Measurements from ENCODE around the gene KCND2. TPM values are rescaled to one million over a fixed set of nuclear protein-coding genes. Genes with fewer than 3 reads are reported as not detected.

KCND2 gene
- total RNA-seq, 4 donors from 2014 or later, result 0.83 to 1.9 (median 1.2) TPM

DNA sequence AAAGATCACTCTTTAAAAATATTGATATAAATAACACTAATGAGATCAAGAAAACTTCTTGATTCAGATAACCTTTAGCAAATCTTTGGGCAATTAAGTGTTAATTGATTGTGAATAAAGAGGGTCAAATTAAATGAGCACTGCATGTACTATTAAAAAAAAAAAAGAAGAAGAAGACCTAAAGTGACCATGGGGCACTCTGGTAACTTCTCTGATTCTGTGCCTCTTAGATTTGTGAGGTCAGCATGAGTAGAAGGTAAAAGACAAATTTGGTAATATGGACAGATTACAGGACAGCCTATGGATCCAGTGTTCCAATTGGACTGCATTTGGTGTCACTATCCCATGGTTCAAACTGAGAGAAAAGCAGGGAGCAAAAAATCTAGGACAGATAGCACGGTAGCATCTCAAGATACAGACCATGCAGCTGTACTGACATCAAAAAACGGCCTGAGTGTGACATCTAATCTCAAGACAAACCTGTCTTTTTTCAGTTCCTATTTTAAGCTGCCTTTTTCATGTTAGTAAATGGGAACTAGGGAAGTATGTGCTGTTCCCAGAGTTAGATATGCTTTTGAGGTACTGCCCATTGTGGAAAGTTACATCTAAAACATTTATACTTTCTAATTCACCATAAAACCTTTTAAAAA, 128.0 kb downstream of the KCND2 start:
- TF ChIP-seq EP300 (IDR thresholded peaks at IDR 0.05), result no peak
- TF ChIP-seq POLR2AphosphoS5 (IDR thresholded peaks at IDR 0.05), result no peak
- no peak for TF ChIP-seq POLR2A (IDR thresholded peaks at IDR 0.05; ENCODE audit: low read depth)
- no peak for TF ChIP-seq CTCF (IDR thresholded peaks at IDR 0.05)
- H3K9me3 ChIP-seq, result no peaks in the 10 kb centered on the region
- H3K27me3 ChIP-seq, result no peaks in the 10 kb centered on the region
- H3K27ac ChIP-seq (replicated peaks in 1 of 4), result no peak overlapping the region
- intact Hi-C loops (cut with DNase I), result no loop called here
- WGBS, result 69% methylated on average over 2 of the region's 2 CpGs
- no peak for DNase-seq (ENCODE audit: extremely low spot score)
- H3K4me1 ChIP-seq, result peaks cover 0 to 16% (median 0%) of the 10 kb centered on the region in 4 donors
- H3K4me3 ChIP-seq, result no peak overlapping the region
- H3K36me3 ChIP-seq, result no peaks in the 10 kb centered on the region

- TF ChIP-seq POLR2A (IDR thresholded peaks at IDR 0.05; ENCODE audit: low read depth) (no peak), POLR2AphosphoS5 (IDR thresholded peaks at IDR 0.05) (no peak), CTCF (IDR thresholded peaks at IDR 0.05) (no peak), EP300 (IDR thresholded peaks at IDR 0.05) (no peak)
- H3K4me3 ChIP-seq, result no peak overlapping the region
- WGBS, result 46% methylated on average over 4 of the region's 4 CpGs
- H3K9me3 ChIP-seq, result no peaks in the 10 kb centered on the region
- H3K36me3 ChIP-seq, result no peaks in the 10 kb centered on the region
- H3K4me1 ChIP-seq, result peaks cover 0 to 16% (median 0%) of the 10 kb centered on the region in 4 donors
- no peak for DNase-seq (ENCODE audit: extremely low spot score)
- intact Hi-C loops (cut with DNase I), result no loop called here
- H3K27ac ChIP-seq (replicated peaks in 1 of 4), result no peak overlapping the region
- no peaks in the 10 kb centered on the region for H3K27me3 ChIP-seq
Observed at GRCh38 chr7:120402079-120402767, 129.2 kb downstream of the KCND2 start.

- H3K36me3 ChIP-seq, result no peaks in the 10 kb centered on the region
Observed at GRCh38 chr7:120402801-120403200, 129.8 kb downstream of the KCND2 start.

GRCh38 chr7:120404042-120404441, 131.1 kb downstream of the KCND2 start:
- Histone ChIP-seq H3K27ac (replicated peaks in 1 of 4) (no peak overlapping the region), H3K27me3 (no peaks in the 10 kb centered on the region), H3K4me1 (peaks cover 0 to 16% (median 0%) of the 10 kb centered on the region in 4 donors), H3K36me3 (no peaks in the 10 kb centered on the region), H3K9me3 (no peaks in the 10 kb centered on the region), H3K4me3 (no peak overlapping the region)
- WGBS, result 72% methylated on average over 1 of the region's 1 CpG
- TF ChIP-seq POLR2A (IDR thresholded peaks at IDR 0.05; ENCODE audit: low read depth) (no peak), CTCF (IDR thresholded peaks at IDR 0.05) (no peak)
- DNase-seq (ENCODE audit: extremely low spot score), result no peak
- intact Hi-C loops (cut with DNase I), result no loop called here

More at GRCh38 chr7:120402801-120403200, 129.8 kb downstream of the KCND2 start:
- no peak for DNase-seq (ENCODE audit: extremely low spot score)
- WGBS, result 20% methylated on average over 1 of the region's 1 CpG
- Histone ChIP-seq H3K27ac (replicated peaks in 1 of 4) (no peak overlapping the region), H3K9me3 (no peaks in the 10 kb centered on the region), H3K27me3 (no peaks in the 10 kb centered on the region), H3K4me1 (peaks cover 0 to 16% (median 0%) of the 10 kb centered on the region in 4 donors), H3K4me3 (no peak overlapping the region)
- intact Hi-C loops (cut with DNase I), result no loop called here
- TF ChIP-seq CTCF (IDR thresholded peaks at IDR 0.05) (no peak), EP300 (IDR thresholded peaks at IDR 0.05) (no peak), POLR2AphosphoS5 (IDR thresholded peaks at IDR 0.05) (no peak), POLR2A (IDR thresholded peaks at IDR 0.05; ENCODE audit: low read depth) (no peak)

All from esophagus muscularis mucosa (tissue), 4 donors.